ENCODE measurements around the gene SLC26A4. TPM values are rescaled to one million over a fixed set of nuclear protein-coding genes. Genes with fewer than 3 reads are reported as not detected.

The SLC26A4 gene
- total and polyA plus RNA-seq, 7 donors: 0.25 to 1.4 (median 0.57) TPM; not detected in 1

- intact Hi-C loops (cut with DNase I): no loop called here
These were observed 24.4 kb downstream of the SLC26A4 start for GRCh38 chr7:107684947-107685463.

DNA sequence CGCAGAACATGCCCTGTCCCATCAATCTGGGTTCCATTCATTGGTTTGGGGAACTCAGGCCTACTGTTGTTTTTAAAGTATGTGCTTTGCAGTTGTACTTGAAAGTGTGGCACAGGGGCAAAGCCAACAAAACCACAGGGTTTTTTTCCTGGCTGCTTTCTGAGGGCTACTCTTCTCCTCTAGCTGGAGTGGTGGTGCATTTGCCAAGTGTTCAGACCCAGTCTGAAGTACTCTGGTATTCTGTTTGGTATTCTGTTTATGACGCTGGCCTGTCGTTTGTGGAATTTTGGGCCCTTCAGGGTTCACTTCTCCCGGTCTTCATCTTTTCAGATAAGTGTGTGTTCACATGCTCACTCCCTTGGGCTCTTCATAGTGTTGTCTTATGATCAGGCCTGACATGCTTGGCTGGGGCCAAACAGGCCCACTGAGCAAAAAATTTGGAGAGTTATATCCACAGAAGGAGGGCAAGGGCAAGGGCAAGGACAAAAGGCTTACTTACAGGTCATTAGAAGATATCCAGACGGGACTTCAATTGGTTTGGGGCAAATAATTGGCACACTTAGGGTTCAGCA lies 26.3 kb downstream of the SLC26A4 start:
- 93 to 94% methylated on average over 5 of the region's 5 CpGs for WGBS, 2 donors
- intact Hi-C loops (cut with DNase I): no loop called here

More at GRCh38 chr7:107684947-107685463, 24.4 kb downstream of the SLC26A4 start:
- DNase-seq: no peak
- Histone ChIP-seq H3K4me3 (no peak overlapping the region), H3K27me3 (no peaks in the 10 kb centered on the region), H3K9me3 (no peaks in the 10 kb centered on the region), H3K4me1 (no peaks in the 10 kb centered on the region), H3K36me3 (no peaks in the 10 kb centered on the region), H3K27ac (no peak overlapping the region)
- WGBS, 2 donors: 95% methylated on average over 1 of the region's 1 CpG
- TF ChIP-seq POLR2AphosphoS5 (IDR thresholded peaks at IDR 0.05) (no peak), EP300 (IDR thresholded peaks at IDR 0.05) (no peak), POLR2A (IDR thresholded peaks at IDR 0.05) (no peak), CTCF (IDR thresholded peaks at IDR 0.05) (no peak)

GRCh38 chr7:107687656-107688055 lies 27.0 kb downstream of the SLC26A4 start:
- H3K9me3 ChIP-seq: no peaks in the 10 kb centered on the region
- H3K36me3 ChIP-seq: no peaks in the 10 kb centered on the region
- intact Hi-C loops (cut with DNase I): no loop called here
- WGBS, 2 donors: 75 to 76% methylated on average over 3 of the region's 3 CpGs
- no peaks in the 10 kb centered on the region for H3K27me3 ChIP-seq
- no peak overlapping the region for H3K4me3 ChIP-seq
- no peak for TF ChIP-seq POLR2AphosphoS5 (IDR thresholded peaks at IDR 0.05)
- TF ChIP-seq EP300 (IDR thresholded peaks at IDR 0.05): no peak
- TF ChIP-seq CTCF (IDR thresholded peaks at IDR 0.05): no peak
- TF ChIP-seq POLR2A (IDR thresholded peaks at IDR 0.05): no peak
- no peak for DNase-seq
- no peak overlapping the region for H3K27ac ChIP-seq
- no peaks in the 10 kb centered on the region for H3K4me1 ChIP-seq

More for the DNA sequence above, 26.3 kb downstream of the SLC26A4 start:
- no peak for DNase-seq
- Histone ChIP-seq H3K36me3 (no peaks in the 10 kb centered on the region), H3K27me3 (no peaks in the 10 kb centered on the region), H3K9me3 (no peaks in the 10 kb centered on the region), H3K27ac (no peak overlapping the region), H3K4me3 (no peak overlapping the region), H3K4me1 (no peaks in the 10 kb centered on the region)
- no peak for TF ChIP-seq CTCF (IDR thresholded peaks at IDR 0.05)
- no peak for TF ChIP-seq EP300 (IDR thresholded peaks at IDR 0.05)
- no peak for TF ChIP-seq POLR2A (IDR thresholded peaks at IDR 0.05)
- no peak for TF ChIP-seq POLR2AphosphoS5 (IDR thresholded peaks at IDR 0.05)

DNA sequence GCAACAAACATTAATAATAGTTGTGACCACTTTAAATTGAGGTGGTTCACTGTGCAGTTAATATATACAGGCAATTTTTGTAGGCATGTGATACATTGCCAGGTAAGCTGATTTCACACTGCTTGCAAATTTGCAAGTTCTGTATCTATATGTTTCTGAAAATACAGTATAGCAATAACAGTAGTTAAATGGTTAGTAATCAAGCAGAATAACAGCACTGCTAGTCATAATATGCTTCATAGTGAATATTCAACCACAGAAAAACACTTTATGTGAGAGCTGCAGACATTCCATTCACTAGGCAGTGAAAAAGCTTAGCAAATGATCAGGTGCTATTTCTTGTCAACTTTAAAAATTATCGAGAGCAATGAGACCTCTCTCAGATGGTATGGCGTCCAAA lies 28.9 kb downstream of the SLC26A4 start:
- Histone ChIP-seq H3K27ac (no peak overlapping the region), H3K9me3 (no peaks in the 10 kb centered on the region), H3K4me1 (peaks cover 0 to 5% (median 0%) of the 10 kb centered on the region in 4 donors), H3K36me3 (no peaks in the 10 kb centered on the region), H3K27me3 (no peaks in the 10 kb centered on the region), H3K4me3 (no peak overlapping the region)
- no peak for DNase-seq
- no peak for TF ChIP-seq POLR2AphosphoS5 (IDR thresholded peaks at IDR 0.05)
- no peak for TF ChIP-seq POLR2A (IDR thresholded peaks at IDR 0.05)
- TF ChIP-seq CTCF (IDR thresholded peaks at IDR 0.05): no peak
- TF ChIP-seq EP300 (IDR thresholded peaks at IDR 0.05): no peak
- intact Hi-C loops (cut with DNase I): no loop called here
- WGBS, 2 donors: 96 to 97% methylated on average over 2 of the region's 2 CpGs

- 93 to 94% methylated on average over 7 of the region's 7 CpGs for WGBS, 2 donors
- H3K4me3 ChIP-seq: no peak overlapping the region
- H3K27ac ChIP-seq: no peak overlapping the region
- H3K27me3 ChIP-seq: no peaks in the 10 kb centered on the region
- no peak for DNase-seq
- TF ChIP-seq EP300 (IDR thresholded peaks at IDR 0.05) (no peak), POLR2A (IDR thresholded peaks at IDR 0.05) (no peak), POLR2AphosphoS5 (IDR thresholded peaks at IDR 0.05) (no peak), CTCF (IDR thresholded peaks at IDR 0.05) (no peak)
- peaks cover 0 to 7% (median 0%) of the 10 kb centered on the region in 4 donors for H3K4me1 ChIP-seq
- intact Hi-C loops (cut with DNase I): no loop called here
- H3K36me3 ChIP-seq: no peaks in the 10 kb centered on the region
- no peaks in the 10 kb centered on the region for H3K9me3 ChIP-seq
These were observed 29.5 kb downstream of the SLC26A4 start for GRCh38 chr7:107690084-107690483.
